Adrenal gland (tissue), 12 donors: ENCODE measurements around the gene SPINT2. TPM values are rescaled to one million over a fixed set of nuclear protein-coding genes. Genes with fewer than 3 reads are reported as not detected.

Experiments used
- DNase-seq, 7 donors: peaks; one replicate each; pipeline ENCODE4 v3.0.0-alpha.2; 2019 to 2020
- H3K27ac ChIP-seq, 5 donors: fragments of 200-600 bp; sonication (generic) in 4 of 5; 1 replicate in 3 of 5; 2 replicates in 2 of 5; pipeline versions ENCODE4 v1.5.1 to v1.8.0; 2016 to 2020; ENCODE audit warnings: mild to moderate bottlenecking in 1 of 5
- H3K27me3 ChIP-seq: fragments of 200-600 bp; 2 replicates; pipeline ENCODE4 v1.8.0; 2021
- H3K36me3 ChIP-seq, 2 donors: fragments of 200-600 bp; replicated peaks in 1 of 2; 1 replicate in 1 of 2; 2 replicates in 1 of 2; pipeline versions ENCODE4 v1.5.1 to v1.8.0; 2018 to 2022
- H3K4me1 ChIP-seq, 2 donors: fragments of 200-600 bp; replicated peaks in 1 of 2; 1 replicate in 1 of 2; 2 replicates in 1 of 2; pipeline versions ENCODE4 v1.5.1 to v1.8.0; 2018 to 2021
- H3K4me3 ChIP-seq, 4 donors: fragments of 200-600 bp; sonication (generic) in 3 of 4; one replicate each; pipeline ENCODE4 v1.5.1; 2016 to 2018
- H3K9me3 ChIP-seq, 3 donors: fragments of 200-600 bp; sonication (generic) in 1 of 3; replicated peaks in 1 of 3; 1 replicate in 2 of 3; 2 replicates in 1 of 3; pipeline versions ENCODE4 v1.5.1 to v1.8.0; 2016 to 2021
- CTCF ChIP-seq, 6 experiments: fragments of 450-650 bp in 4 of 6; fragments of 200-600 bp in 2 of 6; sonication (generic) in 1 of 6; IDR thresholded peaks; 1 replicate in 5 of 6; 2 replicates in 1 of 6; pipeline versions ENCODE4 v1.5.1 to v1.8.0; 2016 to 2021; ENCODE audit warnings: antibody characterized with exemption in 6 of 6, mild to moderate bottlenecking in 2 of 6, moderate library complexity in 1 of 6
- POLR2A ChIP-seq, 2 donors: fragments of 450-650 bp; IDR thresholded peaks; one replicate each; pipeline ENCODE4 v1.6.1; 2017; ENCODE audit warnings: antibody characterized with exemption in 2 of 2, mild to moderate bottlenecking in 2 of 2, moderate library complexity in 1 of 2
- WGBS, 4 donors: extraction: QIAGEN DNeasy Blood & Tissue Kit in 2 of 4; methylation state at CpG; one replicate each; pipeline versions ENCODE4 v1.1.5 to v1.1.7; 2013 to 2017; 5-methylcytosine and 5-hydroxymethylcytosine counted together
- intact Hi-C, 2 donors: fragments of 100-400 bp; cut with DNase I; formaldehyde crosslinking; loops; one replicate each; pipeline versions ENCODE4 v1.14.1 to v1.15.0; 2022 to 2023
- polyA plus RNA-seq, 3 donors: library from polyadenylated mRNA; stranded (reverse); fragments of 200-250 nt in 2 of 3; fragments of 350-450 nt in 1 of 3; fragmentation: Illumina TruSeq in 1 of 3; extraction: RNeasy Lipid Tissue Mini Kit (QIAGEN cat#74804) in 1 of 3; gene quantifications; one replicate each; pipeline ENCODE4 v1.2.3, GENCODE V29; 2013 to 2014
- total RNA-seq, 9 donors: library from RNA; depleted of rRNA in 4 of 9; stranded (reverse); fragments of >200 nt in 4 of 9; fragments of 120-200 nt in 1 of 9; fragmentation: NEBNext Ultra II Directional in 1 of 9; extraction: Animal tissue kit (Norgen Biotek cat#: 25700) in 1 of 9; gene quantifications; one replicate each; pipeline versions ENCODE4 v1.1.0 to v1.2.4, GENCODE V29; 2013 to 2023
- donor health status: healthy with polysubstance abuse.
- donor health status: Bipolar disorder and iron deficiency.
- donor health status: DM: yes; HTN: yes; CAD: no.
- donor health status: DM: no; HTN: no; CAD: no.
- donor health status: DM: no; HTN: no; CAD: no.
- donor health status: DM: yes; HTN: yes; CAD: no.

SPINT2 gene
- total and polyA plus RNA-seq, 12 donors, result 33.4 to 233 (median 68.8) TPM

- Histone ChIP-seq H3K27ac (no peak overlapping the region), H3K36me3 (peaks cover 0 to 28% of the 10 kb centered on the region in 2 donors), H3K9me3 (no peaks in the 10 kb centered on the region), H3K4me3 (no peak overlapping the region), H3K4me1 (no peaks in the 10 kb centered on the region), H3K27me3 (no peaks in the 10 kb centered on the region)
- no peak for DNase-seq
- intact Hi-C loops, result no loop called here
- 88 to 96% (median 95%) methylated on average over 8 to 9 of the region's 9 CpGs for WGBS, 4 donors
- TF ChIP-seq POLR2A (IDR thresholded peaks at IDR 0.05) (no peak), CTCF (IDR thresholded peaks at IDR 0.05) (no peak)
Measured at GRCh38 chr19:38293281-38293680, 28.9 kb downstream of the SPINT2 start.

- Histone ChIP-seq H3K9me3 (no peaks in the 10 kb centered on the region), H3K4me3 (no peak overlapping the region), H3K36me3 (peaks cover 0 to 25% of the 10 kb centered on the region in 2 donors), H3K27ac (no peak overlapping the region), H3K4me1 (no peaks in the 10 kb centered on the region), H3K27me3 (no peaks in the 10 kb centered on the region)
- WGBS, 4 donors, result 78 to 89% (median 87%) methylated on average over 6 to 8 of the region's 8 CpGs
- intact Hi-C loops, result no loop called here
- DNase-seq, result no peak
- no peak for TF ChIP-seq CTCF (IDR thresholded peaks at IDR 0.05)
Measured at GRCh38 chr19:38294090-38294489, 29.7 kb downstream of the SPINT2 start.

GRCh38 chr19:38298821-38299680 is 34.7 kb downstream of the SPINT2 start:
- intact Hi-C loops, result no loop called here
- no peak for DNase-seq
- Histone ChIP-seq H3K9me3 (no peaks in the 10 kb centered on the region), H3K27me3 (no peaks in the 10 kb centered on the region), H3K36me3 (no peaks in the 10 kb centered on the region), H3K4me3 (no peak overlapping the region), H3K27ac (peak overlapping the region in 2 of 5 donors; percentile 4 to 6), H3K4me1 (no peaks in the 10 kb centered on the region)
- TF ChIP-seq CTCF (IDR thresholded peaks at IDR 0.05) (no peak), POLR2A (IDR thresholded peaks at IDR 0.05) (no peak)
- WGBS, 4 donors, result 61 to 75% (median 65%) methylated on average over 10 to 11 of the region's 11 CpGs

- intact Hi-C loops, result no loop called here
- 53 to 79% (median 61%) methylated on average over 12 to 28 of the region's 28 CpGs for WGBS, 4 donors
- peak within 1 kb of the TSS in 1 of 5 donors; percentile 69 for H3K27ac ChIP-seq
- H3K9me3 ChIP-seq, result no peaks in the 10 kb centered on the region
- no peak for TF ChIP-seq CTCF (IDR thresholded peaks at IDR 0.05)
- TF ChIP-seq POLR2A (IDR thresholded peaks at IDR 0.05), result no peak
- no peak within 1 kb of the TSS for H3K4me3 ChIP-seq
- DNase-seq, result no peak
- H3K36me3 ChIP-seq, result peaks cover 0 to 18% of the 10 kb centered on the region in 2 donors
- H3K27me3 ChIP-seq, result no peaks in the 10 kb centered on the region
- no peaks in the 10 kb centered on the region for H3K4me1 ChIP-seq
Measured at GRCh38 chr19:38303517-38304351, 39.4 kb downstream of the SPINT2 start, which contains the start of gene C19orf33. C19orf33 (plus strand) TSS chr19:38304251; CDS start chr19:38304262, 11 bp downstream.
